Pancreas (tissue), 10 donors: ENCODE data around the gene SLC44A4. TPM values are rescaled to one million over a fixed set of nuclear protein-coding genes. Genes with fewer than 3 reads are reported as not detected.
A peak's percentile ranks its signal among the peaks of the same experiment; 100 is the strongest.

Experiments used
- ATAC-seq, 4 donors: fragments of 200-7000 bp; cut with Tn5 transposase; one replicate each; pipeline versions ENCODE4 v1.8.0 to v1.9.1; 2020; ENCODE audit warnings: mild to moderate bottlenecking in 4 of 4, moderate library complexity in 4 of 4
- DNase-seq, 6 donors: peaks; one replicate each; pipeline ENCODE4 v3.0.0-alpha.2; 2020
- FAIRE-seq: peaks from 2 replicates; lab custom pipeline; 2012; peaks lifted over from hg19 to GRCh38; lab: Jason Lieb, UNC
- H3K27ac ChIP-seq, 4 donors: fragments of 200-600 bp; sonication (generic); 1 replicate in 3 of 4; 2 replicates in 1 of 4; pipeline versions ENCODE4 v1.5.0 to v1.8.0; 2020
- H3K27me3 ChIP-seq, 4 donors: fragments of 200-600 bp; one replicate each; pipeline ENCODE4 v1.8.0; 2021
- H3K36me3 ChIP-seq, 3 donors: fragments of 200-600 bp; sonication (generic) in 1 of 3; one replicate each; pipeline versions ENCODE4 v1.5.0 to v1.8.0; 2020 to 2021
- H3K4me1 ChIP-seq, 3 donors: fragments of 200-600 bp; one replicate each; pipeline ENCODE4 v1.8.0; 2021
- H3K4me3 ChIP-seq, 4 donors: fragments of 200-600 bp; sonication (generic) in 2 of 4; one replicate each; pipeline versions ENCODE4 v1.5.0 to v1.8.0; 2020 to 2021
- H3K9me3 ChIP-seq, 4 donors: fragments of 200-600 bp; one replicate each; pipeline ENCODE4 v1.8.0; 2021
- CTCF ChIP-seq, 4 donors: fragments of 200-600 bp; sonication (generic) in 3 of 4; IDR thresholded peaks; one replicate each; pipeline versions ENCODE4 v1.5.0 to v1.8.0; 2021; ENCODE audit warnings: antibody characterized with exemption in 4 of 4
- WGBS, 2 donors: extraction: QIAGEN DNeasy Blood & Tissue Kit; methylation state at CpG; one replicate each; pipeline ENCODE4 v1.1.7; 2013; 5-methylcytosine and 5-hydroxymethylcytosine counted together
- intact Hi-C, 3 donors: fragments of 100-400 bp; cut with DNase I; formaldehyde crosslinking; loops; one replicate each; pipeline versions ENCODE4 v1.11.1 to v1.14.2; 2022
- polyA plus RNA-seq, 2 donors: library from polyadenylated mRNA; stranded (reverse); fragments of 200-250 nt; gene quantifications; one replicate each; pipeline ENCODE4 v1.2.3, GENCODE V29; 2013
- total RNA-seq, 6 donors: library from RNA; stranded (reverse); fragmentation: NEBNext Ultra II Directional in 4 of 6; extraction: Animal tissue kit (Norgen Biotek cat#: 25700) in 4 of 6; gene quantifications; one replicate each; pipeline versions ENCODE4 v1.2.1 to v1.2.4, GENCODE V29; 2021 to 2023
- donor health status: healthy with polysubstance abuse.
- donor health status: DM: no; HTN: no; CAD: no; lungs with moderate emphysema.
- donor health status: DM: no; HTN: no; CAD: no.
- donor health status: control.
- donor health status: control.
- donor health status: Bipolar disorder and iron deficiency.
- donor health status: DM: yes; HTN: yes; CAD: no.
- donor health status: DM: no; HTN: no; CAD: no.
- donor health status: DM: no; HTN: no; CAD: no.
- donor health status: DM: yes; HTN: yes; CAD: no.

The SLC44A4 gene
- total and polyA plus RNA-seq, 8 donors, result 4.6 to 57.3 (median 12.9) TPM

DNA sequence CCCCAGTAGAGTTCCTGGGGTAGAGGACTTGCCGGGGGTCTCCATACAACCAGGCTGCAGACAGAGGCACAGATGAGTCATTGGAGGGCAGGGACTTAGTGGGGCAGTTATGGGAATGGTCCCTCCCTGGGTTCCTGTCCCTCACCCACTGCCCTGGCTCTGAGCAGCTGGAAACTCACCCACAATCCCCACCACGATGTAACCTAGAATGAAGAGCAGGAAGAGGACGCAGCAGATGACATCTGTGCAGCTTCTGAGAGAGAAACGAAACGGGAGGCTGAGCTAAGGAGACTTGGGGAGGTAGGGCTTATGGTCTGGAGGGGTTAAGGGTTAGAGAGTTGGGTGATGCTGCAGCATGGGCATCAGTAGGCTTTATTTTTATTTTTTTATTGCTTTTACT lies 2.9 kb downstream of the SLC44A4 start:
- ATAC-seq (no peak), FAIRE-seq (no peak), DNase-seq (no peak)
- intact Hi-C loops, result no loop called here
- no peak overlapping the region for H3K27ac ChIP-seq
- peaks cover 0 to 5% (median 0%) of the 10 kb centered on the region in 3 donors for H3K36me3 ChIP-seq
- no peaks in the 10 kb centered on the region for H3K27me3 ChIP-seq
- WGBS, 2 donors, result 64 to 77% methylated on average over 5 of the region's 5 CpGs
- TF ChIP-seq CTCF (IDR thresholded peaks at IDR 0.05), result no peak
- H3K9me3 ChIP-seq, result no peaks in the 10 kb centered on the region
- H3K4me1 ChIP-seq, result peaks cover 0 to 19% (median 6%) of the 10 kb centered on the region in 3 donors
- no peak overlapping the region for H3K4me3 ChIP-seq

- ATAC-seq (no peak), FAIRE-seq (no peak), DNase-seq (peak in 1 of 6 donors; percentile 3)
- H3K4me1 ChIP-seq, result peaks cover 0 to 19% (median 6%) of the 10 kb centered on the region in 3 donors
- no peaks in the 10 kb centered on the region for H3K9me3 ChIP-seq
- intact Hi-C loops, result no loop called here
- no peak for TF ChIP-seq CTCF (IDR thresholded peaks at IDR 0.05)
- no peaks in the 10 kb centered on the region for H3K36me3 ChIP-seq
- no peak overlapping the region for H3K27ac ChIP-seq
- no peak overlapping the region for H3K4me3 ChIP-seq
- 74 to 79% methylated on average over 5 of the region's 5 CpGs for WGBS, 2 donors
- no peaks in the 10 kb centered on the region for H3K27me3 ChIP-seq
Measured at GRCh38 chr6:31874836-31875572, 3.8 kb downstream of the SLC44A4 start.

DNA sequence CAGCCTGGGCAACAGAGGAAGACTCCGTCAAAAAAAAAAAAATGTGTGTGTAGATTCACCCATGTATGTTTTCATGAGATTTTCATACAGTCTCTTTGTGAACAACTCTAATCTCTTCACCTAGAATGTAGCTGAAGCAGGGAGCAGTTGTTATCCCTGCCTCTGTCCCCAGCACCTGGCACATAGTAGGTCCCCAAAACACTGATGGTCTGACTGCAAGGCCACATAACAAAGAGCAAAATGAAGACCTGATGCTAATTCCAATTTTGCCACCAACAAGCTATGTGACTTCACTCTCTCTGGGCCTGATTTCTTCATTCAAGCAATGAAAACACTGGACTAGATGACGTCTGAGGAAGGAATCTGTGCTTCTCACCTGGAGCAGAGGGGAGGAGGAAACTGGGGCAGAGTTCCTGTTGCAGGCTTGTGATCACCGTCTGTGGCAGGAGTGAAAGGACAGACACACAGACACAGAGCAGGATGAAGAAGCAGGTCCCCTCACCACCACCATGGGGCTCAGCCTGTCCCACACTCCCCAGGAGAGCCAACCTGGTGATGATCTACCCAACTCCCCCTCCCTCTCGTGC lies 4.6 kb downstream of the SLC44A4 start:
- peaks cover 0 to 19% (median 6%) of the 10 kb centered on the region in 3 donors for H3K4me1 ChIP-seq
- intact Hi-C loops, result no loop called here
- no peak for ATAC-seq
- H3K27ac ChIP-seq, result no peak overlapping the region
- H3K27me3 ChIP-seq, result no peaks in the 10 kb centered on the region
- no peaks in the 10 kb centered on the region for H3K36me3 ChIP-seq
- no peaks in the 10 kb centered on the region for H3K9me3 ChIP-seq
- no peak for FAIRE-seq
- TF ChIP-seq CTCF (IDR thresholded peaks at IDR 0.05), result no peak
- DNase-seq, result no peak
- H3K4me3 ChIP-seq, result no peak overlapping the region
- WGBS, 2 donors, result 56 to 72% methylated on average over 4 of the region's 4 CpGs

GRCh38 chr6:31871046-31871659 lies 7.6 kb downstream of the SLC44A4 start:
- no peak for FAIRE-seq
- TF ChIP-seq CTCF (IDR thresholded peaks at IDR 0.05), result no peak
- no peak for DNase-seq
- peaks cover 0 to 10% (median 0%) of the 10 kb centered on the region in 3 donors for H3K4me1 ChIP-seq
- H3K9me3 ChIP-seq, result no peaks in the 10 kb centered on the region
- 55 to 56% methylated on average over 9 of the region's 9 CpGs for WGBS, 2 donors
- intact Hi-C loops, result no loop called here
- H3K36me3 ChIP-seq, result no peaks in the 10 kb centered on the region
- H3K27ac ChIP-seq, result no peak overlapping the region
- H3K4me3 ChIP-seq, result no peak overlapping the region
- no peak for ATAC-seq
- no peaks in the 10 kb centered on the region for H3K27me3 ChIP-seq
